HG03378 (cell line): ENCODE results near the gene PACS2.
"Not testable (repeated sequence)": the region's sequence is repeated elsewhere in the genome, so short reads cannot be mapped to it uniquely, and the experiment has no call there.

Experiments
- ATAC-seq: cut with Tn5 transposase; IDR thresholded peaks from one replicate; pipeline ENCODE4 v1.9.1; 2021; ENCODE audit warnings: mild to moderate bottlenecking, moderate library complexity; ENCODE audit not compliant: unreplicated experiment

Gene PACS2

GRCh38 chr14:105348169-105348944 lies 33.8 kb downstream of the PACS2 start:
- ATAC-seq, result no peak

GRCh38 chr14:105348945-105349699 lies 34.6 kb downstream of the PACS2 start:
- no peak for ATAC-seq

- no peak for ATAC-seq
Measured at GRCh38 chr14:105349992-105350391, 35.4 kb downstream of the PACS2 start.

GRCh38 chr14:105350450-105351244 lies 36.1 kb downstream of the PACS2 start:
- no peak for ATAC-seq

GRCh38 chr14:105351410-105351809 lies 36.9 kb downstream of the PACS2 start:
- no peak for ATAC-seq

- ATAC-seq, result no peak
Measured at GRCh38 chr14:105351920-105352851, 37.6 kb downstream of the PACS2 start.

GRCh38 chr14:105353136-105353535 lies 38.6 kb downstream of the PACS2 start:
- no peak for ATAC-seq

- no peak for ATAC-seq
Measured at GRCh38 chr14:105354541-105354940, 40.0 kb downstream of the PACS2 start.

- ATAC-seq, result no peak
Measured at GRCh38 chr14:105355049-105355575, 40.6 kb downstream of the PACS2 start.

GRCh38 chr14:105355850-105356604 lies 41.5 kb downstream of the PACS2 start:
- ATAC-seq, result no peak

- no peak for ATAC-seq
Measured at GRCh38 chr14:105356927-105357326, 42.4 kb downstream of the PACS2 start.

- no peak for ATAC-seq
Measured at GRCh38 chr14:105357626-105358025, 43.1 kb downstream of the PACS2 start.

- ATAC-seq, result no peak
Measured at GRCh38 chr14:105358140-105358846, 43.7 kb downstream of the PACS2 start.

- ATAC-seq, result no peak
Measured at GRCh38 chr14:105358943-105359342, 44.4 kb downstream of the PACS2 start.

GRCh38 chr14:105361412-105361811 lies 46.9 kb downstream of the PACS2 start:
- not testable (repeated sequence) for ATAC-seq

- no peak for ATAC-seq
Measured at GRCh38 chr14:105363847-105364708, 49.5 kb downstream of the PACS2 start.

- ATAC-seq, result no peak
Measured at GRCh38 chr14:105365101-105365500, 50.6 kb downstream of the PACS2 start.

GRCh38 chr14:105365681-105366080 lies 51.1 kb downstream of the PACS2 start:
- no peak for ATAC-seq
